Trophoblast cell (in vitro differentiated cells and primary cell): ENCODE measurements around the gene CSNK2A1.

Experiments used
- DNase-seq, 2 donors: peaks; one replicate each; pipeline ENCODE4 v3.0.0-alpha.2; 2016
- H2AFZ ChIP-seq: 2 replicates; pipeline ENCODE4 v1.6.1; 2013; ENCODE audit warnings: low read length, moderate library complexity, mild to moderate bottlenecking; ENCODE audit not compliant: insufficient read depth, poor library complexity
- H2AK5ac ChIP-seq: 2 replicates; pipeline ENCODE4 v1.6.1; 2013; ENCODE audit warnings: mild to moderate bottlenecking, low read length
- H2BK120ac ChIP-seq: 2 replicates; pipeline ENCODE4 v1.6.1; 2013; ENCODE audit warnings: low read length, mild to moderate bottlenecking, moderate library complexity; ENCODE audit not compliant: insufficient read depth, poor library complexity
- H2BK12ac ChIP-seq: 2 replicates; pipeline ENCODE4 v1.6.1; 2013; ENCODE audit warnings: mild to moderate bottlenecking, low read length, moderate library complexity
- H2BK5ac ChIP-seq: 2 replicates; pipeline ENCODE4 v1.6.1; 2013; ENCODE audit warnings: low read length, low read depth, moderate library complexity, mild to moderate bottlenecking; ENCODE audit not compliant: poor library complexity
- H3K14ac ChIP-seq: 2 replicates; pipeline ENCODE4 v1.6.1; 2013; ENCODE audit warnings: mild to moderate bottlenecking, low read length
- H3K18ac ChIP-seq: 2 replicates; pipeline ENCODE4 v1.6.1; 2013; ENCODE audit warnings: mild to moderate bottlenecking, low read length
- H3K23ac ChIP-seq: 2 replicates; pipeline ENCODE4 v1.6.1; 2013; ENCODE audit warnings: low read length
- H3K27ac ChIP-seq: 2 replicates; pipeline ENCODE4 v1.5.1; 2013; ENCODE audit warnings: low read depth, mild to moderate bottlenecking, inconsistent platforms, low read length, moderate library complexity
- H3K27me3 ChIP-seq: 2 replicates; pipeline ENCODE4 v1.6.1; 2013; ENCODE audit warnings: inconsistent platforms, mild to moderate bottlenecking, low read length, moderate library complexity; ENCODE audit not compliant: insufficient read depth
- H3K36me3 ChIP-seq, 2 experiments: 1 replicate in 1 of 2; 2 replicates in 1 of 2; pipeline ENCODE4 v1.6.1; 2013; ENCODE audit warnings: low read length in 2 of 2, mild to moderate bottlenecking in 2 of 2, moderate library complexity in 1 of 2; ENCODE audit not compliant: insufficient read depth in 2 of 2, control insufficient read depth in 1 of 2
- H3K4ac ChIP-seq: 2 replicates; pipeline ENCODE4 v1.6.1; 2013; ENCODE audit warnings: low read depth, mild to moderate bottlenecking, low read length, moderate library complexity
- H3K4me1 ChIP-seq, 2 experiments: 1 replicate in 1 of 2; 2 replicates in 1 of 2; pipeline ENCODE4 v1.6.1; 2013; ENCODE audit warnings: low read length in 2 of 2, mild to moderate bottlenecking in 2 of 2, moderate library complexity in 1 of 2; ENCODE audit not compliant: insufficient read depth in 2 of 2, control insufficient read depth in 1 of 2
- H3K4me2 ChIP-seq: 2 replicates; pipeline ENCODE4 v1.6.1; 2013; ENCODE audit warnings: inconsistent platforms, mild to moderate bottlenecking, low read length, moderate library complexity
- H3K4me3 ChIP-seq: 2 replicates; pipeline ENCODE4 v1.5.1; 2013; ENCODE audit warnings: mild to moderate bottlenecking, low read depth, low read length, inconsistent platforms
- H3K79me1 ChIP-seq: one replicate; pipeline ENCODE4 v1.6.1; 2013; ENCODE audit warnings: low read length
- H3K79me2 ChIP-seq: 2 replicates; pipeline ENCODE4 v1.6.1; 2013; ENCODE audit warnings: low read length, mild to moderate bottlenecking; ENCODE audit not compliant: control insufficient read depth, insufficient read depth, poor library complexity
- H3K9ac ChIP-seq: 2 replicates; pipeline ENCODE4 v1.6.1; 2013; ENCODE audit warnings: mild to moderate bottlenecking, low read length
- H3K9me3 ChIP-seq: 2 replicates; pipeline ENCODE4 v1.6.1; 2013; ENCODE audit warnings: low read depth, mild to moderate bottlenecking, control low read depth, inconsistent platforms, low read length; ENCODE audit not compliant: insufficient read depth
- H4K12ac ChIP-seq: 2 replicates; pipeline ENCODE4 v1.6.1; 2013; ENCODE audit warnings: low read depth, mild to moderate bottlenecking, low read length, moderate library complexity
- H4K8ac ChIP-seq: 2 replicates; pipeline ENCODE4 v1.6.1; 2013; ENCODE audit warnings: low read depth, mild to moderate bottlenecking, low read length, moderate library complexity
- H4K91ac ChIP-seq: one replicate; pipeline ENCODE4 v1.6.1; 2013; ENCODE audit warnings: low read depth, mild to moderate bottlenecking, low read length, moderate library complexity
- WGBS: extraction: QIAGEN DNeasy Blood & Tissue Kit; methylation state at CpG from one replicate; pipeline ENCODE4 v1.1.7; 2013; ENCODE audit warnings: missing lambda C conversion rate; ENCODE audit not compliant: insufficient read length, insufficient coverage; ENCODE audit errors: extremely low coverage; 5-methylcytosine and 5-hydroxymethylcytosine counted together

The CSNK2A1 gene

GRCh38 chr20:461254-462198 lies 82.1 kb downstream of the CSNK2A1 start:
- Histone ChIP-seq H2BK120ac (peak overlapping the region; percentile 61), H4K91ac (peak overlapping the region; percentile 85), H2AK5ac (no peak overlapping the region), H3K36me3 (peaks cover 1 to 5% of the 10 kb centered on the region in 2 experiments), H3K9me3 (no peaks in the 10 kb centered on the region), H3K4me3 (peak overlapping the region; percentile 93), H2BK5ac (peak overlapping the region; percentile 42), H3K9ac (peak overlapping the region; percentile 98), H3K79me1 (peaks cover 10% of the 10 kb centered on the region), H3K18ac (peak overlapping the region; percentile 91), H3K79me2 (peaks cover 11% of the 10 kb centered on the region), H3K4me2 (peak overlapping the region; percentile 86), H3K27me3 (no peaks in the 10 kb centered on the region), H3K4me1 (peaks cover 3 to 11% of the 10 kb centered on the region in 2 experiments), H3K14ac (peak overlapping the region; percentile 91), H4K12ac (peak overlapping the region; percentile 6), H3K4ac (peak overlapping the region; percentile 28), H2BK12ac (no peak overlapping the region), H3K27ac (peak overlapping the region; percentile 89), H4K8ac (peak overlapping the region; percentile 87), H3K23ac (no peak overlapping the region), H2AFZ (peak overlapping the region; percentile 14)
- DNase-seq = peak; percentile 38 to 57
- whole genome bisulfite sequencing = no CpG with 5 or more reads among the region's 60 CpGs

- Histone ChIP-seq H2AK5ac (no peak overlapping the region), H3K79me2 (peaks cover 11% of the 10 kb centered on the region), H2AFZ (no peak overlapping the region), H3K23ac (no peak overlapping the region), H2BK120ac (no peak overlapping the region), H3K9me3 (no peaks in the 10 kb centered on the region), H3K4ac (peak overlapping the region; percentile 69), H3K27ac (no peak overlapping the region), H3K14ac (no peak overlapping the region), H2BK5ac (no peak overlapping the region), H3K18ac (no peak overlapping the region), H3K4me1 (peaks cover 3 to 11% of the 10 kb centered on the region in 2 experiments), H2BK12ac (no peak overlapping the region), H4K8ac (no peak overlapping the region), H3K4me3 (no peak overlapping the region), H3K27me3 (no peaks in the 10 kb centered on the region), H4K12ac (no peak overlapping the region), H3K36me3 (peaks cover 1 to 5% of the 10 kb centered on the region in 2 experiments), H4K91ac (no peak overlapping the region), H3K4me2 (peak overlapping the region; percentile 13), H3K9ac (peak overlapping the region; percentile 11), H3K79me1 (peaks cover 10% of the 10 kb centered on the region)
- no CpG with 5 or more reads among the region's 2 CpGs for WGBS
- no peak for DNase-seq
Observed at GRCh38 chr20:460707-461106, 82.9 kb downstream of the CSNK2A1 start.

DNA sequence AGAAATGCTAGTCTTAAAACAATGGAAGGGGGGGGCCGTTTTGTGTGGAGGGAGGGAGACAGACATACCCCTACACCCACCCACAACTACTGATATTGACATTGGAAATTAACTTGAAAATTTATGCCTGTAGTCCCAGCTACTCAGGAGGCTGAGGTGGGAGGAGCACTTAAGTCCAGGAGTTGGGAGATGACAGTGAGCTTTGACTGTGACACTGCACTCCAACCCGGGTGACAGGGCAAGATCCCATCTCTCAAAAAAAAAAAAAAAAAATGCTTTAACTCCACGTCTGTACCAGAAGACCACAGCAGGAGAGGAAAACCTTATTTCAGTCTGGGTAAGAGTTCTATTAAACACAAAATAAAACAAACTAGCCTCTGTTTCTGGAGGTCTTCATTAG lies 83.4 kb downstream of the CSNK2A1 start:
- Histone ChIP-seq H3K36me3 (peaks cover 1 to 5% of the 10 kb centered on the region in 2 experiments), H3K4me3 (no peak overlapping the region), H4K8ac (no peak overlapping the region), H2BK120ac (no peak overlapping the region), H3K9me3 (no peaks in the 10 kb centered on the region), H2AFZ (no peak overlapping the region), H3K4me2 (no peak overlapping the region), H4K12ac (no peak overlapping the region), H3K23ac (no peak overlapping the region), H2BK12ac (no peak overlapping the region), H3K4me1 (peaks cover 3 to 13% of the 10 kb centered on the region in 2 experiments), H3K14ac (no peak overlapping the region), H3K79me2 (peaks cover 11% of the 10 kb centered on the region), H3K27ac (no peak overlapping the region), H2BK5ac (no peak overlapping the region), H3K79me1 (peaks cover 10% of the 10 kb centered on the region), H2AK5ac (no peak overlapping the region), H3K27me3 (no peaks in the 10 kb centered on the region), H3K18ac (no peak overlapping the region), H4K91ac (no peak overlapping the region), H3K9ac (no peak overlapping the region), H3K4ac (peak overlapping the region; percentile 52)
- no peak for DNase-seq
- no CpG with 5 or more reads among the region's 3 CpGs for WGBS

- Histone ChIP-seq H2BK120ac (no peak overlapping the region), H3K9me3 (no peaks in the 10 kb centered on the region), H3K27ac (no peak overlapping the region), H4K8ac (no peak overlapping the region), H3K4me1 (peaks cover 3 to 15% of the 10 kb centered on the region in 2 experiments), H2BK12ac (no peak overlapping the region), H3K4me2 (no peak overlapping the region), H2AK5ac (no peak overlapping the region), H2AFZ (no peak overlapping the region), H3K79me1 (peaks cover 10% of the 10 kb centered on the region), H3K27me3 (no peaks in the 10 kb centered on the region), H3K79me2 (peaks cover 11% of the 10 kb centered on the region), H3K36me3 (peaks cover 3 to 5% of the 10 kb centered on the region in 2 experiments), H3K9ac (no peak overlapping the region), H4K91ac (no peak overlapping the region), H3K23ac (no peak overlapping the region), H3K4me3 (no peak overlapping the region), H3K18ac (no peak overlapping the region), H3K4ac (peak overlapping the region; percentile 19), H2BK5ac (no peak overlapping the region), H4K12ac (no peak overlapping the region), H3K14ac (no peak overlapping the region)
- WGBS = no CpG with 5 or more reads among the region's 6 CpGs
- no peak for DNase-seq
Observed at GRCh38 chr20:458776-459175, 84.8 kb downstream of the CSNK2A1 start.
